ACC112 (cell line): ENCODE data around the gene MIF.
"Not testable (repeated sequence)": the region's sequence is repeated elsewhere in the genome, so short reads cannot be mapped to it uniquely, and the experiment has no call there.

Source experiments
- H2AFZ ChIP-seq: fragments of 200-600 bp; sonication (generic); one replicate; pipeline ENCODE4 v1.6.0; 2017; ENCODE audit warnings: antibody characterized with exemption, low read length; ENCODE audit not compliant: unreplicated experiment
- H3K27ac ChIP-seq: fragments of 200-600 bp; sonication (generic); 2 replicates; pipeline ENCODE4 v1.5.1; 2014; ENCODE audit warnings: low read depth, mild to moderate bottlenecking, antibody characterized with exemption, low read length, moderate library complexity
- H3K27me3 ChIP-seq: fragments of 200-600 bp; sonication (generic); 2 replicates; pipeline ENCODE4 v1.6.1; 2014; ENCODE audit warnings: mild to moderate bottlenecking, antibody characterized with exemption, low read length, moderate library complexity, mixed read lengths; ENCODE audit not compliant: insufficient read depth
- H3K36me3 ChIP-seq: fragments of 200-600 bp; sonication (generic); 2 replicates; pipeline ENCODE4 v1.6.1; 2016; ENCODE audit warnings: mild to moderate bottlenecking, antibody characterized with exemption, low read length, moderate library complexity, mixed read lengths; ENCODE audit not compliant: insufficient read depth
- H3K4me1 ChIP-seq: fragments of 200-600 bp; sonication (generic); one replicate; pipeline ENCODE4 v1.6.1; 2016; ENCODE audit warnings: low read length, mixed read lengths; ENCODE audit not compliant: insufficient read depth, unreplicated experiment, control insufficient read depth
- H3K4me3 ChIP-seq: fragments of 200-600 bp; sonication (generic); 2 replicates; pipeline ENCODE4 v1.5.1; 2014; ENCODE audit warnings: mild to moderate bottlenecking, low read depth, low read length
- H3K79me2 ChIP-seq: fragments of 200-600 bp; sonication (generic); one replicate; pipeline ENCODE4 v1.6.0; 2016; ENCODE audit warnings: low read length; ENCODE audit not compliant: control insufficient read depth, unreplicated experiment, insufficient read depth

The MIF gene

GRCh38 chr22:23913661-23914353 is 19.6 kb downstream of the MIF start:
- no peaks in the 10 kb centered on the region for H3K79me2 ChIP-seq
- no peaks in the 10 kb centered on the region for H3K36me3 ChIP-seq
- H2AFZ ChIP-seq, result peak overlapping the region; percentile 59

GRCh38 chr22:23915290-23915689 is 21.1 kb downstream of the MIF start:
- Histone ChIP-seq H2AFZ (no peak overlapping the region), H3K36me3 (no peaks in the 10 kb centered on the region), H3K27me3 (no peaks in the 10 kb centered on the region), H3K27ac (no peak overlapping the region), H3K79me2 (no peaks in the 10 kb centered on the region), H3K4me1 (peaks cover 8% of the 10 kb centered on the region), H3K4me3 (no peak overlapping the region)

More at GRCh38 chr22:23913661-23914353, 19.6 kb downstream of the MIF start:
- peak overlapping the region; percentile 87 for H3K4me3 ChIP-seq
- peaks cover 8% of the 10 kb centered on the region for H3K4me1 ChIP-seq
- H3K27me3 ChIP-seq, result no peaks in the 10 kb centered on the region
- H3K27ac ChIP-seq, result peak overlapping the region; percentile 66

- not testable (repeated sequence) for H3K79me2 ChIP-seq, H3K27ac ChIP-seq, H3K27me3 ChIP-seq, H3K4me3 ChIP-seq, H3K36me3 ChIP-seq, H3K4me1 ChIP-seq, H2AFZ ChIP-seq
Measured at GRCh38 chr22:23920267-23920611, 26.1 kb downstream of the MIF start.

- H3K27me3 ChIP-seq, H3K4me3 ChIP-seq, H3K27ac ChIP-seq, H2AFZ ChIP-seq, H3K79me2 ChIP-seq, H3K36me3 ChIP-seq, H3K4me1 ChIP-seq: not testable (repeated sequence)
Measured at GRCh38 chr22:23921586-23922201, 27.5 kb downstream of the MIF start.

GRCh38 chr22:23922921-23923320 is 28.7 kb downstream of the MIF start:
- H3K27me3 ChIP-seq, result no peaks in the 10 kb centered on the region
- no peak overlapping the region for H3K4me3 ChIP-seq
- H3K36me3 ChIP-seq, result peaks cover 9% of the 10 kb centered on the region; the same call in 1 of the 2 replicates
- H3K79me2 ChIP-seq, result no peaks in the 10 kb centered on the region
- H2AFZ ChIP-seq, result no peak overlapping the region
- no peak overlapping the region for H3K27ac ChIP-seq
- H3K4me1 ChIP-seq, result no peaks in the 10 kb centered on the region

GRCh38 chr22:23925020-23925606 is 30.9 kb downstream of the MIF start:
- Histone ChIP-seq H3K79me2 (no peaks in the 10 kb centered on the region), H3K4me1 (no peaks in the 10 kb centered on the region), H2AFZ (no peak overlapping the region), H3K36me3 (peaks cover 9% of the 10 kb centered on the region; the same call in 1 of the 2 replicates), H3K27ac (no peak overlapping the region), H3K4me3 (no peak overlapping the region), H3K27me3 (no peaks in the 10 kb centered on the region)

- H3K79me2 ChIP-seq, result no peaks in the 10 kb centered on the region
- no peaks in the 10 kb centered on the region for H3K27me3 ChIP-seq
- H3K27ac ChIP-seq, result no peak overlapping the region
- H3K4me3 ChIP-seq, result no peak overlapping the region
- H2AFZ ChIP-seq, result no peak overlapping the region
- H3K36me3 ChIP-seq, result peaks cover 9% of the 10 kb centered on the region; the same call in 1 of the 2 replicates
- H3K4me1 ChIP-seq, result no peaks in the 10 kb centered on the region
Measured at GRCh38 chr22:23926561-23926960, 32.4 kb downstream of the MIF start.

- no peaks in the 10 kb centered on the region for H3K36me3 ChIP-seq
- H3K27me3 ChIP-seq, result no peaks in the 10 kb centered on the region
- H3K27ac ChIP-seq, result no peak overlapping the region
- H3K4me3 ChIP-seq, result no peak overlapping the region
- no peaks in the 10 kb centered on the region for H3K79me2 ChIP-seq
- H2AFZ ChIP-seq, result no peak overlapping the region
- H3K4me1 ChIP-seq, result no peaks in the 10 kb centered on the region
Measured at GRCh38 chr22:23938328-23939016, 44.3 kb downstream of the MIF start.

- Histone ChIP-seq H3K4me1 (no peaks in the 10 kb centered on the region), H2AFZ (no peak overlapping the region), H3K4me3 (no peak overlapping the region), H3K27ac (no peak overlapping the region), H3K27me3 (no peaks in the 10 kb centered on the region), H3K79me2 (no peaks in the 10 kb centered on the region), H3K36me3 (no peaks in the 10 kb centered on the region)
Measured at GRCh38 chr22:23939017-23939357, 44.8 kb downstream of the MIF start.

- H3K36me3 ChIP-seq, H3K27me3 ChIP-seq, H3K79me2 ChIP-seq, H3K27ac ChIP-seq, H3K4me3 ChIP-seq, H2AFZ ChIP-seq, H3K4me1 ChIP-seq: not testable (repeated sequence)
Measured at GRCh38 chr22:23940166-23940565, 46.0 kb downstream of the MIF start.
